Stimulated activated CD4-positive, alpha-beta T cell treated with anti-CD3 and anti-CD28 coated beads, Interleukin-4, amount 100 ng/mL, for 4 hours (primary cell): ENCODE measurements around the gene COX6A2.
A peak's percentile ranks its signal among the peaks of the same experiment; 100 is the strongest.

Experiments
- DNase-seq, 2 experiments: peaks; one replicate each; pipeline ENCODE4 v3.0.0-alpha.2; 2020

The COX6A2 gene

GRCh38 chr16:31428279-31428597, at the start of gene COX6A2:
Gene COX6A2, minus strand, starts transcription at chr16:31428360. Its CDS starts 35 bp downstream, at chr16:31428325.
- no peak for DNase-seq

GRCh38 chr16:31477220-31478216, 49.4 kb upstream of the COX6A2 start:
- peak; percentile 23 to 30 for DNase-seq

- DNase-seq: peak; percentile 84 to 93
These were observed 48.4 kb upstream of the COX6A2 start for GRCh38 chr16:31476303-31477219.

GRCh38 chr16:31475946-31476302, 47.8 kb upstream of the COX6A2 start:
- DNase-seq: no peak

- DNase-seq: no peak
These were observed 46.9 kb upstream of the COX6A2 start for GRCh38 chr16:31474773-31475738.

GRCh38 chr16:31474173-31474714, 46.1 kb upstream of the COX6A2 start:
- DNase-seq: no peak

- DNase-seq: no peak
These were observed 45.3 kb upstream of the COX6A2 start for GRCh38 chr16:31473264-31473984.

- no peak for DNase-seq
These were observed 44.6 kb upstream of the COX6A2 start for GRCh38 chr16:31472709-31473203.

- no peak for DNase-seq
These were observed 43.9 kb upstream of the COX6A2 start, which contains the start of gene TGFB1I1 for GRCh38 chr16:31471875-31472708. Gene TGFB1I1, plus strand, starts transcription at chr16:31472152. Its CDS starts 37 bp downstream, at chr16:31472189.

- DNase-seq: no peak
These were observed 43.2 kb upstream of the COX6A2 start for GRCh38 chr16:31471241-31471874.

GRCh38 chr16:31470615-31471014, 42.5 kb upstream of the COX6A2 start:
- DNase-seq: no peak

GRCh38 chr16:31467858-31468257, 39.7 kb upstream of the COX6A2 start:
- no peak for DNase-seq

GRCh38 chr16:31467151-31467773, 39.1 kb upstream of the COX6A2 start:
- DNase-seq: no peak

- DNase-seq: no peak
These were observed 38.3 kb upstream of the COX6A2 start for GRCh38 chr16:31466381-31466841.

- DNase-seq: no peak
These were observed 37.7 kb upstream of the COX6A2 start for GRCh38 chr16:31465788-31466370.

- no peak for DNase-seq
These were observed 36.7 kb upstream of the COX6A2 start for GRCh38 chr16:31464781-31465260.

GRCh38 chr16:31464348-31464769, 36.2 kb upstream of the COX6A2 start:
- no peak for DNase-seq
